Neutrophil (primary cell): ENCODE results near the gene FOXO1.

Experiments
- H3K27ac ChIP-seq: fragments of 200-600 bp; sonication (generic); 2 replicates; pipeline ENCODE4 v1.5.1; 2016; ENCODE audit warnings: mild to moderate bottlenecking, moderate library complexity
- H3K27me3 ChIP-seq: fragments of 200-600 bp; sonication (generic); 2 replicates; pipeline ENCODE4 v1.6.0; 2016; ENCODE audit warnings: mild to moderate bottlenecking
- H3K36me3 ChIP-seq: fragments of 200-600 bp; sonication (generic); 2 replicates; pipeline ENCODE4 v1.5.1; 2017
- H3K4me1 ChIP-seq, 2 experiments: fragments of 200-600 bp in 1 of 2; sonication (generic) in 1 of 2; 1 replicate in 1 of 2; 2 replicates in 1 of 2; pipeline versions ENCODE4 v1.5.1 to v1.6.1; 2013 to 2016; ENCODE audit warnings: low read depth in 1 of 2, low read length in 1 of 2, mild to moderate bottlenecking in 1 of 2, moderate library complexity in 1 of 2; ENCODE audit not compliant: control insufficient read depth in 1 of 2, insufficient read depth in 1 of 2
- H3K4me3 ChIP-seq, 2 experiments: fragments of 200-600 bp in 1 of 2; sonication (generic) in 1 of 2; 1 replicate in 1 of 2; 2 replicates in 1 of 2; pipeline ENCODE4 v1.5.1; 2013 to 2016; ENCODE audit warnings: low read depth in 1 of 2, low read length in 1 of 2, mild to moderate bottlenecking in 1 of 2, moderate library complexity in 1 of 2
- H3K9me3 ChIP-seq: fragments of 200-600 bp; sonication (generic); 2 replicates; pipeline ENCODE4 v1.5.1; 2016
- TF ChIP-seq, protein P1 (sequence below): fragments of 200-600 bp; sonication (generic); IDR thresholded peaks from 2 replicates; pipeline ENCODE4 v1.5.1; 2016; ENCODE audit warnings: antibody characterized with exemption

The FOXO1 gene

DNA sequence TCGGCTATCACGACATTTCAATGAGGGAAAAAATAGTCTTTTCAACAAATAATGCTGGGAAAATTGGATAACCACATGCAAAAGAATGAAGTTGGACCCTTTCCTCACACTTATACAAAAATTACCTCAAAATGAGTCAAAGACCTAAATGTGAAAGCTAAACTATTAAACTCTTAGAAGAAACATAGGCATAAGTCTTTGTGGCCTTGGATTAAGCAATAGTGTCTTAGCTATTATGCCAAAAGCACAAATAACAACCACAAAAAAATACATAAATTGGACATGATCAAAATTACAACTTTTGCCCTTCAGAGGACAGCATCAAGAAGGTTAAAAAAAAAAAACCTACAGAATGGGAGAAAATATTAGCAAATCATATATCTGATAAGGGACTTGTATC lies 156.6 kb downstream of the FOXO1 start:
- Histone ChIP-seq H3K27ac (no peak overlapping the region), H3K9me3 (no peaks in the 10 kb centered on the region), H3K4me3 (no peak overlapping the region), H3K36me3 (no peaks in the 10 kb centered on the region), H3K27me3 (no peaks in the 10 kb centered on the region), H3K4me1 (no peaks in the 10 kb centered on the region)
- TF ChIP-seq, protein P1, sequence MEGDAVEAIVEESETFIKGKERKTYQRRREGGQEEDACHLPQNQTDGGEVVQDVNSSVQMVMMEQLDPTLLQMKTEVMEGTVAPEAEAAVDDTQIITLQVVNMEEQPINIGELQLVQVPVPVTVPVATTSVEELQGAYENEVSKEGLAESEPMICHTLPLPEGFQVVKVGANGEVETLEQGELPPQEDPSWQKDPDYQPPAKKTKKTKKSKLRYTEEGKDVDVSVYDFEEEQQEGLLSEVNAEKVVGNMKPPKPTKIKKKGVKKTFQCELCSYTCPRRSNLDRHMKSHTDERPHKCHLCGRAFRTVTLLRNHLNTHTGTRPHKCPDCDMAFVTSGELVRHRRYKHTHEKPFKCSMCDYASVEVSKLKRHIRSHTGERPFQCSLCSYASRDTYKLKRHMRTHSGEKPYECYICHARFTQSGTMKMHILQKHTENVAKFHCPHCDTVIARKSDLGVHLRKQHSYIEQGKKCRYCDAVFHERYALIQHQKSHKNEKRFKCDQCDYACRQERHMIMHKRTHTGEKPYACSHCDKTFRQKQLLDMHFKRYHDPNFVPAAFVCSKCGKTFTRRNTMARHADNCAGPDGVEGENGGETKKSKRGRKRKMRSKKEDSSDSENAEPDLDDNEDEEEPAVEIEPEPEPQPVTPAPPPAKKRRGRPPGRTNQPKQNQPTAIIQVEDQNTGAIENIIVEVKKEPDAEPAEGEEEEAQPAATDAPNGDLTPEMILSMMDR: no peak

DNA sequence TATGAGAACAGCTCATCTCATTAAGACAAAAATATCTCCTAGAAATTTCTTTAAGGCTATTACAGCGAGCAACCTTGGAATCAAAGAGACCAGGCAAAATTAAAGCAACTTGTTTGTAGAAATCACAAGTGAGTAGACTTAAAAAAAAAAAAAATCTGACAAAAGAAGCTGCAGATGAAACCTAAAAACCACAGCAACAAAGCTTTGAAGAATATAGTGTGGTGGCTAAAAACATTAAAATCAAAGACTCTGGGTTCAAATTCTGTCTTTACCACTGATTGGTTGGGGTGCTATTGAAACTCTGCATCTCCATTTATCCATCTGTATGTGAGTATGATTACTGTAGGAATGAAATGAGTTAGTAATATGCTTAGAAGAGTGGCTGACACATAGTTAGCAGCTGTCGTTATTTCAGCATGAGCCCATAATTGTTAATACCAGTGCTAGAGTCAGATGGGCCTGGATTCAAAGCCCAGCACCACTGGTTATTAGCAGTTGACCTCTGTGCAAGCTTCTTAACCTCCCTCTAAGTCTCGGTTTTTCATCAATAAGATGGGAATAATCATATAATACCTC lies 157.6 kb downstream of the FOXO1 start:
- no peaks in the 10 kb centered on the region for H3K27me3 ChIP-seq
- no peak overlapping the region for H3K4me3 ChIP-seq
- H3K9me3 ChIP-seq: no peaks in the 10 kb centered on the region
- H3K27ac ChIP-seq: no peak overlapping the region
- H3K36me3 ChIP-seq: no peaks in the 10 kb centered on the region
- TF ChIP-seq, protein P1: no peak
- H3K4me1 ChIP-seq: no peaks in the 10 kb centered on the region

DNA sequence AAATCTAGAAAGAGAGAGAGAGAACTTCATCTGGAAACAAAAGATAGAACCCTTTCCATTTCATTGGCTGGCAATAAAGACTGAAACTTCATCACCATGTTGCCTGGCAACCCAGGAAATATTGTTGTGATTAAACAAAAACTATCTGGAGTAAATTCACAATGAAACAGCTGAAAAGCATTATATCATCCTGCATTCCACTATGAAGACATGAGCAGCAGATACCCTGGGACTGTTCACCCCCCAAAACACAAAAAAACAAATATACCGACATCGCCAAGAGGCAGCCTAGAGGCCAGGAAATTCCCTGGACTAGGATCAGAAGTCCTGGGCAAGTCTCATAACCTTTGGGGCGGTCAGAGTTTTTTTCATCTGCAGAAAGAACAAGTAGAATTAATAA lies 158.3 kb downstream of the FOXO1 start:
- H3K27ac ChIP-seq: no peak overlapping the region
- TF ChIP-seq, protein P1: no peak
- no peaks in the 10 kb centered on the region for H3K4me1 ChIP-seq
- H3K4me3 ChIP-seq: no peak overlapping the region
- H3K36me3 ChIP-seq: no peaks in the 10 kb centered on the region
- H3K9me3 ChIP-seq: no peaks in the 10 kb centered on the region
- no peaks in the 10 kb centered on the region for H3K27me3 ChIP-seq

DNA sequence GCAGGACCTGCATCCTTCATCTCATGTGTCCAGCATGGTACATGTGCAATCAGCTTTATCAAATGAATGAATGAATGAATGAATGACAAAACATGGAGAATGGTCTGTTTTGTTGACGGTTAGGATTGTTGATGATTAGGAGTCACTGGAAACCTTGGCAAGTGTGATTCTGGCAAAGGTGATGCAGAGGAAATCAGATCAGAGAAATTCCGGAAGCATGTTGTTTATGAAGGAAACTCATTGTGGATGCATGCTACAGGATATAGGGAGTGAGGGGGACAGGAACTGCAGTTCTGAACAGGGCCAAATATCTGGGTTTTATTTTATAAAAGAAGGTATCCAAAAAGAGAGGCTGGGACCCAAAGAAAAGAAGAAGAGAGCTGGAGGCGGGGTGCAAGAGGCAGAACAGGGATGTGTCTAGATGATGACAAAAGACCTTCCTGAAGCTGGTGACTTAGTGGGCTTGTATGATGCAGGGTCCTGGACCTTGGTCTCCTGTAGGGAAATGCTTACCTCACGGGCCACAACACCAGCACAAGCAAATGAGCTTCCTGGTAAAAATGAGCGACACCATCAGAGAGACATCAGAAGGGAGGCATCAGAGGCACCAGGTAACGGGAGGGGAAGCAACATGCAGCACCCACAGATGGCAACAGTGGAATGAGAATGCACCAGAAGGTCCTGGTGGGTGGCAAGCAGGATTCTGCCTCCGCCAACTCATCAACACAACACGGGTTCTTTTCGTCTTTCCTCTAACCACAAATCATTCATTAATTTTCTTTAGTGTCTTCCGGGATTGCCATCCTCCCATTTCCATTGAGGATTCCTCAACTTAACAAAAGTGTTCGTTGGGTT lies 159.6 kb downstream of the FOXO1 start:
- Histone ChIP-seq H3K36me3 (no peaks in the 10 kb centered on the region), H3K27me3 (no peaks in the 10 kb centered on the region), H3K9me3 (no peaks in the 10 kb centered on the region), H3K27ac (no peak overlapping the region), H3K4me1 (no peaks in the 10 kb centered on the region), H3K4me3 (no peak overlapping the region)
- TF ChIP-seq, protein P1: no peak
